Measurements from ENCODE around the gene IKZF1.

Gene IKZF1

GRCh38 chr7:50284296-50284695 is 20.2 kb upstream of the IKZF1 start:
- DNase-seq: no peak

GRCh38 chr7:50285269-50285668 is 19.2 kb upstream of the IKZF1 start:
- no peak for DNase-seq

- no peak for DNase-seq
Measured at GRCh38 chr7:50287129-50287528, 17.4 kb upstream of the IKZF1 start.

GRCh38 chr7:50292165-50292757 is 12.3 kb upstream of the IKZF1 start:
- DNase-seq: no peak

GRCh38 chr7:50292763-50293162 is 11.8 kb upstream of the IKZF1 start:
- DNase-seq: no peak

GRCh38 chr7:50293509-50294179 is 10.9 kb upstream of the IKZF1 start:
- DNase-seq: no peak

GRCh38 chr7:50295133-50295532 is 9.4 kb upstream of the IKZF1 start:
- DNase-seq: no peak

GRCh38 chr7:50296799-50297198 is 7.7 kb upstream of the IKZF1 start:
- no peak for DNase-seq

GRCh38 chr7:50298811-50299562 is 5.5 kb upstream of the IKZF1 start:
- DNase-seq: no peak

GRCh38 chr7:50300336-50300735 is 4.2 kb upstream of the IKZF1 start:
- DNase-seq: no peak

- no peak for DNase-seq
Measured at GRCh38 chr7:50302486-50303334, 1.8 kb upstream of the IKZF1 start.

- no peak for DNase-seq
Measured at GRCh38 chr7:50303335-50304128, 984 bp upstream of the IKZF1 start.

- no peak for DNase-seq
Measured at GRCh38 chr7:50304911-50305582, 531 bp downstream of the IKZF1 start.

GRCh38 chr7:50305583-50306493 is 1.3 kb downstream of the IKZF1 start:
- DNase-seq: no peak

- DNase-seq: no peak
Measured at GRCh38 chr7:50306494-50307367, 2.2 kb downstream of the IKZF1 start.

- no peak for DNase-seq
Measured at GRCh38 chr7:50307368-50308032, 3.0 kb downstream of the IKZF1 start.

- DNase-seq: no peak
Measured at GRCh38 chr7:50308203-50308531, 3.7 kb downstream of the IKZF1 start.

GRCh38 chr7:50308532-50309385 is 4.2 kb downstream of the IKZF1 start:
- no peak for DNase-seq

Measured in amniotic stem cell (primary cell).